RWPE1 (cell line): ENCODE measurements around the gene IRF4.

Source experiments
- CTCF ChIA-PET: fragments of 350-600 bp; sonication (Branson Sonifier 250); formaldehyde crosslinking; extraction: SDS; loops from one replicate; lab custom pipeline; 2021; lab: Yijun Ruan, JAX
- POLR2A ChIA-PET: fragments of 400-600 bp; formaldehyde crosslinking; extraction: SDS; loops from one replicate; lab custom pipeline; 2020; ENCODE audit warnings: antibody characterized with exemption; ENCODE audit not compliant: low non-redundant PET; lab: Yijun Ruan, JAX
- DNase-seq: peaks from one replicate; pipeline ENCODE4 v3.0.0; 2012; ENCODE audit warnings: low spot score
- H3K27ac ChIP-seq: fragments of 450-650 bp; 2 replicates; pipeline ENCODE4 v1.5.1; 2017
- CTCF ChIP-seq: fragments of 450-650 bp; conservative IDR thresholded peaks from 2 replicates; pipeline ENCODE4 v1.5.1; 2017; ENCODE audit warnings: low read depth, mild to moderate bottlenecking

IRF4 gene

GRCh38 chr6:349491-349921 is 42.0 kb upstream of the IRF4 start:
- DNase-seq: no peak
- TF ChIP-seq CTCF: no peak
- no peak overlapping the region for H3K27ac ChIP-seq
- ChIA-PET POLR2A (no interaction called here), CTCF (interaction anchor here (0.6 to 0.9 kb wide), 2 partner anchors 46 to 178 kb away, joined by 3 read pairs; no protein-coding TSS in a partner anchor)

- TF ChIP-seq CTCF: no peak
- ChIA-PET CTCF (interaction anchor here (0.9 kb wide), 1 partner anchor 47 kb away, joined by 3 read pairs; no protein-coding TSS in a partner anchor), POLR2A (no interaction called here)
- no peak overlapping the region for H3K27ac ChIP-seq
- DNase-seq: no peak
These were observed 41.2 kb upstream of the IRF4 start for GRCh38 chr6:350371-350770.

- no peak for TF ChIP-seq CTCF
- ChIA-PET CTCF (interaction anchor here (0.7 kb wide), 1 partner anchor 24 kb away, joined by 3 read pairs; no protein-coding TSS in a partner anchor), POLR2A (no interaction called here)
- DNase-seq: no peak
- no peak overlapping the region for H3K27ac ChIP-seq
These were observed 40.3 kb upstream of the IRF4 start for GRCh38 chr6:351011-351866.

- no peak for DNase-seq
- POLR2A ChIA-PET: no interaction called here
- CTCF ChIA-PET: no interaction called here
- TF ChIP-seq CTCF: no peak
- H3K27ac ChIP-seq: no peak overlapping the region
These were observed 39.7 kb upstream of the IRF4 start for GRCh38 chr6:351867-352289.

GRCh38 chr6:352474-352873 is 39.1 kb upstream of the IRF4 start:
- TF ChIP-seq CTCF: no peak
- no peak overlapping the region for H3K27ac ChIP-seq
- ChIA-PET CTCF (no interaction called here), POLR2A (no interaction called here)
- DNase-seq: no peak

GRCh38 chr6:352896-353470 is 38.6 kb upstream of the IRF4 start:
- H3K27ac ChIP-seq: no peak overlapping the region
- DNase-seq: no peak
- ChIA-PET CTCF (no interaction called here), POLR2A (no interaction called here)
- TF ChIP-seq CTCF: no peak
